ENCODE data around the gene RARA.

DNA sequence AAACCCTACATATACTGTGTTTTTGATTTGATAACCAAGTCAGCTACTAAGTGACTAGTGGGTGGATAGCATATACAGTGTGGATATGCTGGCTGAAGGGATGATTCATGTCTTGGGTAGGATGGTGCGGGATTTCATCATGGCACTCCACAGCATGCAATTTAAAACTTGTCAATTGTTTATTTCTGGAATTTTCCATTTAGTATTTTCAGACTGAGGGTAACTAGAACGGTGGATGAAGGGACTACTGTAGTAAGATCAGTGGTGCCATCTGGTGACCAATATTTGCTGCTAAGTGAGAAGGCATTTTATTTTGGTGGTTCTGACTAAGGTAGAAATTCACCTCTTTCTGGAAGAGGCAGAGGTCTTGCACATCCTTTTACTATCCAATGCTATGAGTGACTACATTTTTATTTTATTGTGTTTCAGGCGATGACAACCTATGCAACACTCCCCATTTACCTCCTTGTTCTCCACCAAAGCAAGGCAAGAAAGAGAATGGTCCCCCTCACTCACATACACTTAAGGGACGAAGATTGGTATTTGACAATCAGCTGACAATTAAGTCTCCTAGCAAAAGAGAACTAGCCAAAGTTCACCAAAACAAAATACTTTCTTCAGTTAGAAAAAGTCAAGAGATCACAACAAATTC is 18.2 kb upstream of the RARA start:
- no peak for TF ChIP-seq EZH2 (IDR thresholded peaks at IDR 0.05)
- TF ChIP-seq, protein P1, sequence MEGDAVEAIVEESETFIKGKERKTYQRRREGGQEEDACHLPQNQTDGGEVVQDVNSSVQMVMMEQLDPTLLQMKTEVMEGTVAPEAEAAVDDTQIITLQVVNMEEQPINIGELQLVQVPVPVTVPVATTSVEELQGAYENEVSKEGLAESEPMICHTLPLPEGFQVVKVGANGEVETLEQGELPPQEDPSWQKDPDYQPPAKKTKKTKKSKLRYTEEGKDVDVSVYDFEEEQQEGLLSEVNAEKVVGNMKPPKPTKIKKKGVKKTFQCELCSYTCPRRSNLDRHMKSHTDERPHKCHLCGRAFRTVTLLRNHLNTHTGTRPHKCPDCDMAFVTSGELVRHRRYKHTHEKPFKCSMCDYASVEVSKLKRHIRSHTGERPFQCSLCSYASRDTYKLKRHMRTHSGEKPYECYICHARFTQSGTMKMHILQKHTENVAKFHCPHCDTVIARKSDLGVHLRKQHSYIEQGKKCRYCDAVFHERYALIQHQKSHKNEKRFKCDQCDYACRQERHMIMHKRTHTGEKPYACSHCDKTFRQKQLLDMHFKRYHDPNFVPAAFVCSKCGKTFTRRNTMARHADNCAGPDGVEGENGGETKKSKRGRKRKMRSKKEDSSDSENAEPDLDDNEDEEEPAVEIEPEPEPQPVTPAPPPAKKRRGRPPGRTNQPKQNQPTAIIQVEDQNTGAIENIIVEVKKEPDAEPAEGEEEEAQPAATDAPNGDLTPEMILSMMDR (IDR thresholded peaks at IDR 0.05 in 2 of 3, conservative IDR thresholded peaks at IDR 0.05 in 1 of 3; ENCODE audit: borderline replicate concordance in 1 of 3, insufficient read depth in 1 of 3, low read depth in 2 of 3, low read length in 2 of 3) = peak; percentile 58 to 90 (median 69)
- no peak for TF ChIP-seq POLR2A (IDR thresholded peaks at IDR 0.05; ENCODE audit: borderline replicate concordance, extremely low read depth, insufficient read depth, insufficient read length)
- TF ChIP-seq, protein P2, sequence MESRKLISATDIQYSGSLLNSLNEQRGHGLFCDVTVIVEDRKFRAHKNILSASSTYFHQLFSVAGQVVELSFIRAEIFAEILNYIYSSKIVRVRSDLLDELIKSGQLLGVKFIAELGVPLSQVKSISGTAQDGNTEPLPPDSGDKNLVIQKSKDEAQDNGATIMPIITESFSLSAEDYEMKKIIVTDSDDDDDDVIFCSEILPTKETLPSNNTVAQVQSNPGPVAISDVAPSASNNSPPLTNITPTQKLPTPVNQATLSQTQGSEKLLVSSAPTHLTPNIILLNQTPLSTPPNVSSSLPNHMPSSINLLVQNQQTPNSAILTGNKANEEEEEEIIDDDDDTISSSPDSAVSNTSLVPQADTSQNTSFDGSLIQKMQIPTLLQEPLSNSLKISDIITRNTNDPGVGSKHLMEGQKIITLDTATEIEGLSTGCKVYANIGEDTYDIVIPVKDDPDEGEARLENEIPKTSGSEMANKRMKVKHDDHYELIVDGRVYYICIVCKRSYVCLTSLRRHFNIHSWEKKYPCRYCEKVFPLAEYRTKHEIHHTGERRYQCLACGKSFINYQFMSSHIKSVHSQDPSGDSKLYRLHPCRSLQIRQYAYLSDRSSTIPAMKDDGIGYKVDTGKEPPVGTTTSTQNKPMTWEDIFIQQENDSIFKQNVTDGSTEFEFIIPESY (IDR thresholded peaks at IDR 0.05; ENCODE audit: extremely low read depth, insufficient replicate concordance, low read length) = no peak
- TF ChIP-seq POLR2AphosphoS5 (IDR thresholded peaks at IDR 0.05; ENCODE audit: low read depth, low read length) = no peak
- TF ChIP-seq EGR1 (IDR thresholded peaks at IDR 0.05; ENCODE audit: low read depth) = no peak
- no peak for TF ChIP-seq YY1 (IDR thresholded peaks at IDR 0.05; ENCODE audit: extremely low read depth, insufficient replicate concordance, low read depth, low read length)
- no peak for TF ChIP-seq JUND (IDR thresholded peaks at IDR 0.05)
- TF ChIP-seq, protein P3, sequence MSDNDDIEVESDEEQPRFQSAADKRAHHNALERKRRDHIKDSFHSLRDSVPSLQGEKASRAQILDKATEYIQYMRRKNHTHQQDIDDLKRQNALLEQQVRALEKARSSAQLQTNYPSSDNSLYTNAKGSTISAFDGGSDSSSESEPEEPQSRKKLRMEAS (IDR thresholded peaks at IDR 0.05) = 0 out of 2 replicates have a peak, but pooled peaks have one; percentile 15
- no peak for TF ChIP-seq SIN3A (IDR thresholded peaks at IDR 0.05; ENCODE audit: low read depth)
- TF ChIP-seq, protein P4, sequence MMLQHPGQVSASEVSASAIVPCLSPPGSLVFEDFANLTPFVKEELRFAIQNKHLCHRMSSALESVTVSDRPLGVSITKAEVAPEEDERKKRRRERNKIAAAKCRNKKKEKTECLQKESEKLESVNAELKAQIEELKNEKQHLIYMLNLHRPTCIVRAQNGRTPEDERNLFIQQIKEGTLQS (IDR thresholded peaks at IDR 0.05) = no peak
- TF ChIP-seq EZH2phosphoT487 (IDR thresholded peaks at IDR 0.05; ENCODE audit: borderline replicate concordance) = no peak
- TF ChIP-seq SP1 (IDR thresholded peaks at IDR 0.05; ENCODE audit: low read depth) = peak; percentile 42
- TF ChIP-seq TCF7L2 (IDR thresholded peaks at IDR 0.05; ENCODE audit: borderline replicate concordance, extremely low read depth, insufficient read depth, insufficient read length) = no peak

All from HCT116 (cell line).